GM12878 (cell line): ENCODE measurements around the gene BAX. TPM values are rescaled to one million over a fixed set of nuclear protein-coding genes. Genes with fewer than 3 reads are reported as not detected.

Experiments used
- ATAC-seq: fragments of 200-7000 bp; cut with Tn5 transposase; 3 replicates; pipeline ENCODE4 v1.9.1; 2020; ENCODE audit warnings: mild to moderate bottlenecking, moderate library complexity
- BruUV-seq: library from RNA; stranded (reverse); fragments of 400-500 nt; replicated peaks from 2 replicates; lab custom pipeline; 2021; lab: Mats Ljungman, UMichigan
- CTCF ChIA-PET: fragments of 300-600 bp; sonication (Branson Sonifier 250); formaldehyde crosslinking; extraction: SDS; loops from one replicate; lab custom pipeline; 2021; ENCODE audit warnings: inconsistent platforms; lab: Yijun Ruan, JAX
- POLR2A ChIA-PET: fragments of 350-600 bp; formaldehyde crosslinking; extraction: SDS; loops from one replicate; lab custom pipeline; 2021; ENCODE audit warnings: inconsistent platforms; lab: Charles Lee
- RAD21 ChIA-PET: fragments of 300-600 bp; sonication (Branson Sonifier 250); formaldehyde crosslinking; loops from one replicate; lab custom pipeline; 2023; ENCODE audit warnings: antibody characterized with exemption; ENCODE audit not compliant: unreplicated experiment; lab: Charles Lee
- SMC1A ChIA-PET: fragments of 300-600 bp; sonication (Branson Sonifier 250); formaldehyde crosslinking; loops from one replicate; lab custom pipeline; 2023; ENCODE audit not compliant: unreplicated experiment, uncharacterized antibody; lab: Charles Lee
- DNase-seq: peaks from one replicate; pipeline ENCODE4 v3.0.0-alpha.2; 2011; ENCODE audit warnings: low read depth, low spot score
- FAIRE-seq: peaks from 3 replicates; lab custom pipeline; 2011; peaks lifted over from hg19 to GRCh38; lab: Jason Lieb, UNC
- H2AFZ ChIP-seq: 2 replicates; pipeline ENCODE4 v1.6.0; 2011; ENCODE audit warnings: low read depth, low read length, control low read depth; ENCODE audit not compliant: control insufficient read depth
- H3K27ac ChIP-seq: 2 replicates; pipeline ENCODE4 v1.5.1; 2011; ENCODE audit warnings: control low read depth; ENCODE audit not compliant: control insufficient read depth, insufficient read depth
- H3K27me3 ChIP-seq, 2 experiments: replicated peaks in 1 of 2; 2 replicates each; pipeline versions ENCODE4 v1.6.0 to v1.6.1; 2011; ENCODE audit warnings: low read length in 1 of 2; ENCODE audit not compliant: control insufficient read depth in 2 of 2, insufficient read depth in 2 of 2
- H3K36me3 ChIP-seq, 2 experiments: 2 replicates each; pipeline ENCODE4 v1.5.1; 2011; ENCODE audit warnings: low read length in 1 of 2; ENCODE audit not compliant: control insufficient read depth in 2 of 2, insufficient read depth in 2 of 2
- H3K4me1 ChIP-seq: 2 replicates; pipeline ENCODE4 v1.6.1; 2011; ENCODE audit warnings: mild to moderate bottlenecking, low read length, moderate library complexity, mixed read lengths; ENCODE audit not compliant: control insufficient read depth, insufficient read depth
- H3K4me2 ChIP-seq: 2 replicates; pipeline ENCODE4 v1.6.0; 2011; ENCODE audit warnings: control low read depth; ENCODE audit not compliant: control insufficient read depth, insufficient read depth
- H3K4me3 ChIP-seq: fragments of 200-600 bp; sonication (generic); 2 replicates; pipeline ENCODE4 v1.5.1; 2016
- H3K79me2 ChIP-seq: 2 replicates; pipeline ENCODE4 v1.6.0; 2011; ENCODE audit warnings: low read length; ENCODE audit not compliant: control insufficient read depth, insufficient read depth
- H3K9ac ChIP-seq: 2 replicates; pipeline ENCODE4 v1.8.0; 2011; ENCODE audit warnings: low read length, control low read depth, mixed read lengths; ENCODE audit not compliant: control insufficient read depth, insufficient read depth
- H3K9me3 ChIP-seq: replicated peaks from 3 replicates; pipeline ENCODE4 v1.5.1; 2011; ENCODE audit warnings: mild to moderate bottlenecking, low read length; ENCODE audit not compliant: control insufficient read depth, insufficient read depth
- H4K20me1 ChIP-seq: 2 replicates; pipeline ENCODE4 v1.6.0; 2011; ENCODE audit not compliant: control insufficient read depth, insufficient read depth
- ETV6 ChIP-seq, 2 experiments: fragments of 450-650 bp in 1 of 2; IDR thresholded peaks in 1 of 2; conservative IDR thresholded peaks in 1 of 2; 2 replicates each; pipeline ENCODE4 v1.6.1; 2014; ENCODE audit warnings: antibody characterized with exemption in 1 of 2, borderline replicate concordance in 1 of 2, low read depth in 1 of 2, mild to moderate bottlenecking in 1 of 2, moderate library complexity in 1 of 2
- FOS ChIP-seq: IDR thresholded peaks from 3 replicates; pipeline ENCODE4 v1.6.1; 2011; ENCODE audit warnings: borderline replicate concordance; ENCODE audit not compliant: insufficient read length; ENCODE audit errors: extremely low read depth
- KLF5 ChIP-seq: fragments of 450-650 bp; IDR thresholded peaks from 2 replicates; pipeline ENCODE4 v1.6.1; 2014; ENCODE audit warnings: mild to moderate bottlenecking; ENCODE audit not compliant: partially characterized antibody
- NBN ChIP-seq: fragments of 450-650 bp; IDR thresholded peaks from 2 replicates; pipeline ENCODE4 v1.6.1; 2016
- NFIC ChIP-seq: IDR thresholded peaks from 2 replicates; pipeline ENCODE4 v1.6.1; 2012; ENCODE audit warnings: low read depth, mild to moderate bottlenecking, inconsistent platforms, low read length, moderate library complexity
- RCOR1 ChIP-seq: conservative IDR thresholded peaks from 2 replicates; pipeline ENCODE4 v1.6.1; 2012; ENCODE audit warnings: low read depth, low read length, improper control_type of control experiment
- TBL1XR1 ChIP-seq: IDR thresholded peaks from 2 replicates; pipeline ENCODE4 v1.6.1; 2012; ENCODE audit warnings: low read depth, low read length, improper control_type of control experiment
- TCF3 ChIP-seq: IDR thresholded peaks from 2 replicates; pipeline ENCODE4 v1.6.1; 2012; ENCODE audit warnings: low read depth, mild to moderate bottlenecking, low read length, borderline replicate concordance; ENCODE audit not compliant: insufficient read depth
- WGBS: methylation state at CpG from one replicate; pipeline ENCODE4 v1.1.6; 2016; ENCODE audit warnings: low lambda C conversion rate; ENCODE audit not compliant: insufficient replicate concordance, insufficient coverage; ENCODE audit errors: missing lambda C conversion rate; 5-methylcytosine and 5-hydroxymethylcytosine counted together
- in situ Hi-C: fragments of 300-500 bp; cut with MboI; formaldehyde crosslinking; loops from 9 replicates; pipeline ENCODE4 v1.14.3; 2018; ENCODE audit warnings: mixed read lengths
- intact Hi-C: fragments of 100-400 bp; cut with micrococcal nuclease; formaldehyde crosslinking; loops from one replicate; pipeline ENCODE4 v1.14.2; 2022; ENCODE audit not compliant: unreplicated experiment
- polyA plus RNA-seq, 11 experiments: library from polyadenylated mRNA; depleted of rRNA in 4 of 11; unstranded in 6 of 11; stranded (reverse) in 5 of 11; fragments of >200 nt; fragmentation: Nextera tagmentation in 4 of 11; fragmentation: Illumina TruSeq in 1 of 11; extraction: Ambion mirVana in 4 of 11; extraction: Trizol in 1 of 11; gene quantifications; 1 replicate in 1 of 11; 2 replicates in 10 of 11; pipeline versions ENCODE4 v1.2.1 to v1.2.3, GENCODE V29; 2011 to 2016; ENCODE audit warnings: inconsistent platforms in 2 of 11, missing spikeins in 2 of 11, low read depth in 1 of 11
- total RNA-seq, 4 experiments: library from RNA; depleted of rRNA in 3 of 4; stranded (reverse); fragments of >200 nt in 3 of 4; fragmentation: Illumina TruSeq in 1 of 4; extraction: Trizol in 1 of 4; gene quantifications; 2 replicates each; pipeline versions ENCODE4 v1.2.1 to v1.2.3, GENCODE V29; 2013 to 2021
- TF ChIP-seq, protein P1 (sequence below): fragments of 450-650 bp; formaldehyde crosslinking; IDR thresholded peaks from 2 replicates; pipeline ENCODE4 v1.5.0; 2022; ENCODE audit warnings: mild to moderate bottlenecking, missing genetic modification characterization
- TF ChIP-seq, protein P2 (sequence below): fragments of 450-650 bp; IDR thresholded peaks from 2 replicates; pipeline ENCODE4 v1.6.1; 2016; ENCODE audit warnings: mild to moderate bottlenecking

BAX gene
- total and polyA plus RNA-seq, 10 of the 15 experiments (the other 5 are each of a cell fraction or from before 2014, with no cell fraction given) = 7.2 to 221 (median 137) TPM

DNA sequence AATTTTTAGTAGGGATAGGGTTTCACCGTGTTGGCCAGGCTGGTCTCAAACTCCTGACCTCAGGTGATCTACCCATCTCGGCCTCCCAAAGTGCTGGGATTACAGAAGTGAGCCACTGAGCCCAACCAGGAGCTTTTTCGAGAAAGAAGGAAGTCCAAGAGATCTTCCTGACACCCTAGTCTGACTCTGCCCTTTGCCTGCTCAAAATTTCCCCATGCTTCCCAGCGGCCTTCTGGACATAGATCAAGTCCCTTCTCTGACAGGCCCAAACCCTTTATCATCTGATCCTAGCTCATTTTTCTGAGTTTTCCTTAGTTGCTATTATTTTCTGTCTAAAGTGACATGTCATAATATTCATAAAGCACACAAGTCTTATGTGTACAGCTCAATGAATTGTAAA is 1.5 kb upstream of the BAX start (continued):
- TF ChIP-seq, protein P1, sequence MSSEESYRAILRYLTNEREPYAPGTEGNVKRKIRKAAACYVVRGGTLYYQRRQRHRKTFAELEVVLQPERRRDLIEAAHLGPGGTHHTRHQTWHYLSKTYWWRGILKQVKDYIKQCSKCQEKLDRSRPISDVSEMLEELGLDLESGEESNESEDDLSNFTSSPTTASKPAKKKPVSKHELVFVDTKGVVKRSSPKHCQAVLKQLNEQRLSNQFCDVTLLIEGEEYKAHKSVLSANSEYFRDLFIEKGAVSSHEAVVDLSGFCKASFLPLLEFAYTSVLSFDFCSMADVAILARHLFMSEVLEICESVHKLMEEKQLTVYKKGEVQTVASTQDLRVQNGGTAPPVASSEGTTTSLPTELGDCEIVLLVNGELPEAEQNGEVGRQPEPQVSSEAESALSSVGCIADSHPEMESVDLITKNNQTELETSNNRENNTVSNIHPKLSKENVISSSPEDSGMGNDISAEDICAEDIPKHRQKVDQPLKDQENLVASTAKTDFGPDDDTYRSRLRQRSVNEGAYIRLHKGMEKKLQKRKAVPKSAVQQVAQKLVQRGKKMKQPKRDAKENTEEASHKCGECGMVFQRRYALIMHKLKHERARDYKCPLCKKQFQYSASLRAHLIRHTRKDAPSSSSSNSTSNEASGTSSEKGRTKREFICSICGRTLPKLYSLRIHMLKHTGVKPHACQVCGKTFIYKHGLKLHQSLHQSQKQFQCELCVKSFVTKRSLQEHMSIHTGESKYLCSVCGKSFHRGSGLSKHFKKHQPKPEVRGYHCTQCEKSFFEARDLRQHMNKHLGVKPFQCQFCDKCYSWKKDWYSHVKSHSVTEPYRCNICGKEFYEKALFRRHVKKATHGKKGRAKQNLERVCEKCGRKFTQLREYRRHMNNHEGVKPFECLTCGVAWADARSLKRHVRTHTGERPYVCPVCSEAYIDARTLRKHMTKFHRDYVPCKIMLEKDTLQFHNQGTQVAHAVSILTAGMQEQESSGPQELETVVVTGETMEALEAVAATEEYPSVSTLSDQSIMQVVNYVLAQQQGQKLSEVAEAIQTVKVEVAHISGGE = no peak
- TF ChIP-seq KLF5 = no peak
- TF ChIP-seq FOS = no peak
- TF ChIP-seq ETV6 (conservative IDR thresholded peaks at IDR 0.05 in 1 of 2, IDR thresholded peaks at IDR 0.05 in 1 of 2; ENCODE audit: borderline replicate concordance in 1 of 2, low read depth in 1 of 2) = no peak
- TF ChIP-seq TBL1XR1 = no peak
- TF ChIP-seq, all 136 proteins: peak for 0

GRCh38 chr19:48953990-48954594 is 583 bp upstream of the BAX start:
- Histone ChIP-seq H3K79me2 (peaks cover 23% of the 10 kb centered on the region), H3K9ac (peak overlapping the region; percentile 100), H4K20me1 (no peaks in the 10 kb centered on the region), H3K4me3 (peak overlapping the region; percentile 53; the same call in 1 of the 2 replicates), H3K4me1 (peaks cover 5% of the 10 kb centered on the region; the same call in 1 of the 2 replicates), H3K9me3 (no peaks in the 10 kb centered on the region), H3K27ac (peak overlapping the region; percentile 99), H3K4me2 (peak overlapping the region; percentile 60), H2AFZ (peak overlapping the region; percentile 75), H3K27me3 (no peaks in the 10 kb centered on the region), H3K36me3 (no peaks in the 10 kb centered on the region; a peak in 1 of 4 replicates)
- in situ Hi-C loops (no loop called here), intact Hi-C loops (no loop called here)
- POLR2A ChIA-PET = interaction anchor here (0.5 to 3.1 kb wide), 13 partner anchors 8 to 1159 kb away, joined by 3 to 15 read pairs (median 5); partner anchors contain the start of genes DHDH, GYS1, NUCB1 and RUVBL2
- WGBS = 48% methylated on average over 11 of the region's 11 CpGs
- no TSS peak for BruUV-seq
- SMC1A ChIA-PET = interaction anchor here (0.6 to 3.1 kb wide), 12 partner anchors 8 to 166 kb away, joined by 3 to 14 read pairs (median 4); partner anchors contain the start of gene NUCB1
- FAIRE-seq (no peak), DNase-seq (no peak), ATAC-seq (no peak)
- CTCF ChIA-PET = interaction anchor here (1.1 to 2.1 kb wide), 6 partner anchors 12 to 166 kb away, joined by 4 to 10 read pairs (median 4); no protein-coding TSS in a partner anchor
- RAD21 ChIA-PET = interaction anchor here (0.8 to 2.4 kb wide), 9 partner anchors 10 to 254 kb away, joined by 3 to 8 read pairs (median 3); partner anchors contain the start of gene NUCB1
- TF ChIP-seq NFIC (peak; percentile 5; the same call in 1 of the 2 replicates), NBN (peak; percentile 30; the same call in 1 of the 2 replicates), RCOR1 (no peak), TCF3 (no peak)
- TF ChIP-seq, protein P2, sequence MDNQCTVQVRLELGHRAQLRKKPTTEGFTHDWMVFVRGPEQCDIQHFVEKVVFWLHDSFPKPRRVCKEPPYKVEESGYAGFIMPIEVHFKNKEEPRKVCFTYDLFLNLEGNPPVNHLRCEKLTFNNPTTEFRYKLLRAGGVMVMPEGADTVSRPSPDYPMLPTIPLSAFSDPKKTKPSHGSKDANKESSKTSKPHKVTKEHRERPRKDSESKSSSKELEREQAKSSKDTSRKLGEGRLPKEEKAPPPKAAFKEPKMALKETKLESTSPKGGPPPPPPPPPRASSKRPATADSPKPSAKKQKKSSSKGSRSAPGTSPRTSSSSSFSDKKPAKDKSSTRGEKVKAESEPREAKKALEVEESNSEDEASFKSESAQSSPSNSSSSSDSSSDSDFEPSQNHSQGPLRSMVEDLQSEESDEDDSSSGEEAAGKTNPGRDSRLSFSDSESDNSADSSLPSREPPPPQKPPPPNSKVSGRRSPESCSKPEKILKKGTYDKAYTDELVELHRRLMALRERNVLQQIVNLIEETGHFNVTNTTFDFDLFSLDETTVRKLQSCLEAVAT = peak; percentile 70
